ENCODE measurements around the gene HOTAIR.

HOTAIR gene

GRCh38 chr12:53961025-53961761, 13.6 kb downstream of the HOTAIR start:
- ChIA-PET CTCF (interaction anchor here (1.0 to 1.1 kb wide), 2 partner anchors 8 to 10 kb away, joined by 3 read pairs; no protein-coding TSS in a partner anchor), POLR2A (interaction anchor here (0.9 kb wide), 1 partner anchor 12 kb away, joined by 5 read pairs; the partner anchor contains the start of gene HOXC11)
- no peak for DNase-seq (ENCODE audit: extremely low spot score)
- TF ChIP-seq FOXM1 (IDR thresholded peaks at IDR 0.05; ENCODE audit: borderline replicate concordance) (no peak), ARNT (IDR thresholded peaks at IDR 0.05) (no peak)

- ChIA-PET POLR2A (interaction anchor here (1.3 kb wide), 1 partner anchor 22 kb away, joined by 4 read pairs; the partner anchor contains the start of gene HOXC13), CTCF (no interaction called here)
- TF ChIP-seq ELF4 (IDR thresholded peaks at IDR 0.05) (no peak), HDGF (IDR thresholded peaks at IDR 0.05; ENCODE audit: borderline replicate concordance) (no peak), L3MBTL2 (conservative IDR thresholded peaks at IDR 0.05) (no peak), ZNF384 (IDR thresholded peaks at IDR 0.05) (no peak), FOXK2 (IDR thresholded peaks at IDR 0.05) (no peak), TARDBP (IDR thresholded peaks at IDR 0.05) (no peak), FOXA1 (IDR thresholded peaks at IDR 0.05) (no peak), ARNT (IDR thresholded peaks at IDR 0.05) (no peak), SUZ12 (IDR thresholded peaks at IDR 0.05) (no peak), CTBP1 (IDR thresholded peaks at IDR 0.05; ENCODE audit: borderline replicate concordance) (no peak)
- no peak for DNase-seq (ENCODE audit: extremely low spot score)
These were observed 14.3 kb downstream of the HOTAIR start for GRCh38 chr12:53960187-53961024.

- no peak for DNase-seq (ENCODE audit: extremely low spot score)
- ChIA-PET POLR2A (interaction anchor here (0.8 to 1.3 kb wide), 2 partner anchors 17 to 21 kb away, joined by 3 to 4 read pairs; partner anchors contain the start of gene HOXC13), CTCF (no interaction called here)
- TF ChIP-seq NFRKB (IDR thresholded peaks at IDR 0.05): no peak
- no peak for TF ChIP-seq ARNT (IDR thresholded peaks at IDR 0.05)
- no peak for TF ChIP-seq LEF1 (IDR thresholded peaks at IDR 0.05; ENCODE audit: borderline replicate concordance)
- no peak for TF ChIP-seq HDGF (IDR thresholded peaks at IDR 0.05; ENCODE audit: borderline replicate concordance)
- TF ChIP-seq FOXM1 (IDR thresholded peaks at IDR 0.05; ENCODE audit: borderline replicate concordance): no peak
- TF ChIP-seq PKNOX1 (IDR thresholded peaks at IDR 0.05): no peak
- TF ChIP-seq ZNF384 (IDR thresholded peaks at IDR 0.05): no peak
- TF ChIP-seq TARDBP (IDR thresholded peaks at IDR 0.05): no peak
- no peak for TF ChIP-seq CTBP1 (IDR thresholded peaks at IDR 0.05; ENCODE audit: borderline replicate concordance)
- TF ChIP-seq L3MBTL2 (conservative IDR thresholded peaks at IDR 0.05): no peak
- TF ChIP-seq SUZ12 (IDR thresholded peaks at IDR 0.05): no peak
- no peak for TF ChIP-seq ELF4 (IDR thresholded peaks at IDR 0.05)
- TF ChIP-seq SP1 (IDR thresholded peaks at IDR 0.05): no peak
- TF ChIP-seq FOXK2 (IDR thresholded peaks at IDR 0.05): no peak
- TF ChIP-seq BHLHE40 (IDR thresholded peaks at IDR 0.05; ENCODE audit: borderline replicate concordance): no peak
These were observed 15.4 kb downstream of the HOTAIR start for GRCh38 chr12:53959314-53959713.

GRCh38 chr12:53958128-53958527, 16.6 kb downstream of the HOTAIR start:
- POLR2A ChIA-PET: interaction anchor here (0.9 kb wide), 1 partner anchor 16 kb away, joined by 3 read pairs; no protein-coding TSS in a partner anchor
- CTCF ChIA-PET: no interaction called here
- DNase-seq (ENCODE audit: extremely low spot score): no peak

GRCh38 chr12:53956914-53957536, 17.7 kb downstream of the HOTAIR start:
- no peak for DNase-seq (ENCODE audit: extremely low spot score)
- ChIA-PET POLR2A (no interaction called here), CTCF (interaction anchor here (0.6 kb wide), 1 partner anchor 11 kb away, joined by 3 read pairs; no protein-coding TSS in a partner anchor)
- no peak for TF ChIP-seq HDGF (IDR thresholded peaks at IDR 0.05; ENCODE audit: borderline replicate concordance)
- TF ChIP-seq BHLHE40 (IDR thresholded peaks at IDR 0.05; ENCODE audit: borderline replicate concordance): no peak
- TF ChIP-seq ZNF384 (IDR thresholded peaks at IDR 0.05): no peak
- no peak for TF ChIP-seq ARNT (IDR thresholded peaks at IDR 0.05)
- no peak for TF ChIP-seq SUZ12 (IDR thresholded peaks at IDR 0.05)
- TF ChIP-seq L3MBTL2 (conservative IDR thresholded peaks at IDR 0.05): no peak
- TF ChIP-seq SP1 (IDR thresholded peaks at IDR 0.05): no peak
- TF ChIP-seq LEF1 (IDR thresholded peaks at IDR 0.05; ENCODE audit: borderline replicate concordance): no peak
- no peak for TF ChIP-seq FOXM1 (IDR thresholded peaks at IDR 0.05; ENCODE audit: borderline replicate concordance)
- TF ChIP-seq TARDBP (IDR thresholded peaks at IDR 0.05): no peak
- no peak for TF ChIP-seq FOXA1 (IDR thresholded peaks at IDR 0.05)
- no peak for TF ChIP-seq NFRKB (IDR thresholded peaks at IDR 0.05)
- no peak for TF ChIP-seq FOXK2 (IDR thresholded peaks at IDR 0.05)
- TF ChIP-seq ELF4 (IDR thresholded peaks at IDR 0.05): no peak
- no peak for TF ChIP-seq PKNOX1 (IDR thresholded peaks at IDR 0.05)

More at GRCh38 chr12:53958128-53958527, 16.6 kb downstream of the HOTAIR start:
- TF ChIP-seq L3MBTL2 (conservative IDR thresholded peaks at IDR 0.05): no peak
- TF ChIP-seq CTBP1 (IDR thresholded peaks at IDR 0.05; ENCODE audit: borderline replicate concordance): no peak
- TF ChIP-seq NFRKB (IDR thresholded peaks at IDR 0.05): no peak
- TF ChIP-seq ELF4 (IDR thresholded peaks at IDR 0.05): no peak
- no peak for TF ChIP-seq SUZ12 (IDR thresholded peaks at IDR 0.05)
- no peak for TF ChIP-seq BHLHE40 (IDR thresholded peaks at IDR 0.05; ENCODE audit: borderline replicate concordance)
- no peak for TF ChIP-seq PKNOX1 (IDR thresholded peaks at IDR 0.05)
- no peak for TF ChIP-seq SP1 (IDR thresholded peaks at IDR 0.05)
- TF ChIP-seq FOXK2 (IDR thresholded peaks at IDR 0.05): no peak

All from HEK293T (cell line).